ENCODE data around the gene ACOX1.
A peak's percentile ranks its signal among the peaks of the same experiment; 100 is the strongest.
"Not testable (repeated sequence)": the region's sequence is repeated elsewhere in the genome, so short reads cannot be mapped to it uniquely, and the experiment has no call there.

The ACOX1 gene

DNA sequence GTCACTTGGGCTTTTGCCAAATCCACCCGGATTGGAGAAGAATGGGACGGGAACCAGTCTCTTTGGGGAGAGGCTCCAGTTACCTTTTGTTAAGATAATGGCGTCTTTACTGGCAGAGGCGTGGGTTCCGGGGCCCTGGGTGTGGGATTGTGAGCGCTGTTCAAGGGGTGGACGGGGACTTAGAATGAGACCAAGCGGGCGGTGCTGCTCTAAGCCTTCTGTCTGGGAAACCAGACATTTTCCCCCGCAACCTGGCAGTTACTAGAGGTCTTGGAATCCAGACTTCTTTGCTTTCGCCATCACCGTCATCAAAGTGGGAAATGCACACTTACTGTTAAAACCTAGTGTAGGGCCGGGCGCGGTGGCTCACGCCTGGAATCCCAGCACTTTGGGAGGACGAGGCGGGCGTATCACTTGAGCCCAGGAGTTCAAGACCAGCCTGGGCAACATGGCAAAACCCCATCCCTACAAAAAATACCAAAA, 780 bp upstream of the ACOX1 start:
- Mint-ChIP-seq H3K36me3 (ENCODE audit: low read depth) (peaks cover 6% of the 10 kb centered on the region), H3K4me3 (peak overlapping the region; percentile 99), H3K27me3 (no peaks in the 10 kb centered on the region), H3K4me1 (peaks cover 51% of the 10 kb centered on the region), H3K27ac (peak overlapping the region; percentile 100), H3K9me3 (no peaks in the 10 kb centered on the region)
- DNase-seq (no peak), ATAC-seq (peak; percentile 15)

DNA sequence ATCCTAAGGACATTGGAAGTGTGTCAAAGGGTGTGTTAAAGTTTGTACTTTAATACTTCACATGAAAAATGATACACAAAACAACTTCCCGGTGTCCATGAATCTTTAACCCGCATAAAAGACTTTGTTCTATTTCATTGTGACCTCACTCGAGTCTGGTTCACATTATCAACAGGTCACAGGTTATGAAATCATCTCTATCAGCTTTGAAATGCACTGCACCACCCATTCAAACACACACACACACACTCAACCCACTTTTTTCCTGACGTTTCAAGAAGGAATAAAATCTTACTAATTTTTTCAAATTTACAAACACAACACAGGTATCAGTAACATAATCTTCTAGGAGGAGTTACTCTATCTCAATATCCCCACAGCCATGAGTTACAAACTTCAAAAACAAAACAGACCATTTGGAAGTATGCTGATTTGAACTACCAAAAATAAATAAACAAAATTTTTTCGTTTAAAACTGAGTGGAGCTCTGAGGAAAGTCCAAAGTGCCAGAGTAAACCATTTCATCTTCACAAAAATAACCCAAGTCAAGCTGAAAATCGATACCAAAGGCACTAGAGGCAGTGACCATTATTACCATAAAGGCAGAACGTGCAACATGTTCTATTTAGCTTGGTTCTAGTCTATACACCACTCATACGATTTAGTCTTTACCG, 2.7 kb downstream of the ACOX1 start:
- DNase-seq, result no peak
- no peaks in the 10 kb centered on the region for H3K27me3 Mint-ChIP-seq
- H3K4me1 Mint-ChIP-seq, result peaks cover 43% of the 10 kb centered on the region
- peak overlapping the region; percentile 5 for H3K27ac Mint-ChIP-seq
- no peaks in the 10 kb centered on the region for H3K9me3 Mint-ChIP-seq
- peaks cover 5% of the 10 kb centered on the region for H3K36me3 Mint-ChIP-seq (ENCODE audit: low read depth)
- no peak for ATAC-seq
- H3K4me3 Mint-ChIP-seq, result peak overlapping the region; percentile 16

GRCh38 chr17:75975757-75976174, 3.2 kb downstream of the ACOX1 start:
- peaks cover 7% of the 10 kb centered on the region for H3K36me3 Mint-ChIP-seq (ENCODE audit: low read depth)
- H3K9me3 Mint-ChIP-seq, result no peaks in the 10 kb centered on the region
- H3K4me3 Mint-ChIP-seq, result no peak overlapping the region
- ATAC-seq (no peak), DNase-seq (no peak)
- H3K27me3 Mint-ChIP-seq, result no peaks in the 10 kb centered on the region
- peaks cover 38% of the 10 kb centered on the region for H3K4me1 Mint-ChIP-seq
- peak overlapping the region; percentile 5 for H3K27ac Mint-ChIP-seq

DNA sequence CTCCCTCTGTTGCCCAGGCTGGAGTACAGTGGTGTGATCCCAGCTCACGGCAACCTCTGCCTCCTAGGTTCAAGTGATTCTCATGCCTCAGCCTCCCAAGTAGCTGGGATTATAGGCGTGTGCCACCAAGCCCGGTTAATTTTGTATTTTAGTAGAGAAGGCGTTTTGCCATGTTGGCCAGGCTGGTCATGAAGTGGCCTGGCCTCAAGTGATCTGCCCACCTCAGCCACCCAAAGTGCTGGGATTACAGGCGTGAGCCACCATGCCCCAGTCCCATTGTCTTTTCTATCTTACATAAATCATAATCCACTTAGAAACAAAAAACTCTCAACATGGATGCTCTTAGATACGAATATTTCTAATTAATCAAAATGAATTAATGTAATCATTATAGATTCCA, 3.8 kb downstream of the ACOX1 start:
- not testable (repeated sequence) for H3K4me3 Mint-ChIP-seq, H3K27ac Mint-ChIP-seq

DNA sequence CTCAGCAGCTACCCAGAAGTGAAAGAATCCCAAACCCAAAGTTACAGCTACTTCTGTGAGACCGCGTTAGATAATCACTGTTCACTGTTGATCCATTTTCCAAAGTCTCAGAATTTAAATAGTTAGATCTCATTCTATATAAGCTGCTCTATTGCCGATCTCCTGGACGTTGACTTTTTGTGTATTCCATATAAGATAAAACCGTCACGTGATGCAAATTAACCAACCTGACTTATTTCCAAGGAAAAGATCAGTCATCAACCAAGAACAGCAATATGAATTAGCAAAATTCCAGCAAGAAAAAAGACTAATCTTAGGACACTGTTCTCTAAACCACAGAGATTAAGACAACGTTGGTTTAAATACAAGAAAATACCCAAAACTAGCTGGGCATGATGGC, 8.3 kb downstream of the ACOX1 start:
- no peak for ATAC-seq
- peaks cover 5% of the 10 kb centered on the region for H3K36me3 Mint-ChIP-seq (ENCODE audit: low read depth)

More for the DNA sequence above, 3.8 kb downstream of the ACOX1 start:
- ATAC-seq; H3K36me3 Mint-ChIP-seq (ENCODE audit: low read depth); H3K27me3 Mint-ChIP-seq; DNase-seq; H3K9me3 Mint-ChIP-seq: not testable (repeated sequence)
- H3K4me1 Mint-ChIP-seq, result peaks cover 33% of the 10 kb centered on the region

GRCh38 chr17:75970011-75970523, 8.9 kb downstream of the ACOX1 start:
- DNase-seq, result no peak
- H3K4me1 Mint-ChIP-seq, result peaks cover 3% of the 10 kb centered on the region
- no peak overlapping the region for H3K27ac Mint-ChIP-seq
- ATAC-seq, result no peak
- no peaks in the 10 kb centered on the region for H3K9me3 Mint-ChIP-seq
- H3K36me3 Mint-ChIP-seq (ENCODE audit: low read depth), result peaks cover 5% of the 10 kb centered on the region
- H3K27me3 Mint-ChIP-seq, result no peaks in the 10 kb centered on the region
- H3K4me3 Mint-ChIP-seq, result no peak overlapping the region

More for the DNA sequence above, 8.3 kb downstream of the ACOX1 start:
- H3K4me1 Mint-ChIP-seq, result peaks cover 5% of the 10 kb centered on the region
- H3K27me3 Mint-ChIP-seq, result no peaks in the 10 kb centered on the region
- no peaks in the 10 kb centered on the region for H3K9me3 Mint-ChIP-seq
- H3K27ac Mint-ChIP-seq, result no peak overlapping the region
- no peak for DNase-seq
- H3K4me3 Mint-ChIP-seq, result no peak overlapping the region

- H3K9me3 Mint-ChIP-seq, H3K4me1 Mint-ChIP-seq, H3K27ac Mint-ChIP-seq: not testable (repeated sequence)
Observed at GRCh38 chr17:75969044-75969443, 9.9 kb downstream of the ACOX1 start.

DNA sequence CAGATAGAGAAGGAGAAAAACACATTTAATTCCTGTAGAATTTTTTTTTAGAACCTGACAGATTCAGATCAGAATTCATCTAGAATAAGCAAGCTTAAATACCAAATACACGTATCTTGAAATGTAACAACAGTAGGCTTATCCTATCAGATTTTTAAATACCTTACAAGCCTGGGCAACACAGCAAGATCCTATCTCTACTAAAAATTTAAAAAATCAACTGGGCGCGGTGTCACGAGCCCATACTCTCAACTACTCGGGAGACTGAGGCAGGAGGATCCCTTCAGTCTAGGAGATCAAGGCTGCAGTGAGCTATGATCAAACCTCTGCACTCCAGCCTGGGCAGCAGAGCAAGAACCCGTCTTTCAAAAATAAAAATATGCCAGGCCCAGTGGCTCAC, 13.5 kb downstream of the ACOX1 start:
- no peak overlapping the region for H3K4me3 Mint-ChIP-seq
- no peaks in the 10 kb centered on the region for H3K27me3 Mint-ChIP-seq
- peaks cover 10% of the 10 kb centered on the region for H3K4me1 Mint-ChIP-seq
- H3K9me3 Mint-ChIP-seq, result no peaks in the 10 kb centered on the region
- ATAC-seq (no peak), DNase-seq (no peak)
- H3K27ac Mint-ChIP-seq, result no peak overlapping the region
- no peaks in the 10 kb centered on the region for H3K36me3 Mint-ChIP-seq (ENCODE audit: low read depth)

More at GRCh38 chr17:75969044-75969443, 9.9 kb downstream of the ACOX1 start:
- not testable (repeated sequence) for H3K27me3 Mint-ChIP-seq; H3K4me3 Mint-ChIP-seq; ATAC-seq; H3K36me3 Mint-ChIP-seq (ENCODE audit: low read depth); DNase-seq

GRCh38 chr17:75959839-75960511, 19.0 kb downstream of the ACOX1 start:
- peaks cover 8% of the 10 kb centered on the region for H3K4me1 Mint-ChIP-seq
- DNase-seq (no peak), ATAC-seq (no peak)
- H3K27ac Mint-ChIP-seq, result no peak overlapping the region
- H3K36me3 Mint-ChIP-seq (ENCODE audit: low read depth), result peaks cover 9% of the 10 kb centered on the region
- H3K27me3 Mint-ChIP-seq, result no peaks in the 10 kb centered on the region
- H3K9me3 Mint-ChIP-seq, result no peaks in the 10 kb centered on the region
- H3K4me3 Mint-ChIP-seq, result no peak overlapping the region

- no peaks in the 10 kb centered on the region for H3K27me3 Mint-ChIP-seq
- no peaks in the 10 kb centered on the region for H3K9me3 Mint-ChIP-seq
- peaks cover 9% of the 10 kb centered on the region for H3K36me3 Mint-ChIP-seq (ENCODE audit: low read depth)
- peaks cover 3% of the 10 kb centered on the region for H3K4me1 Mint-ChIP-seq
- DNase-seq, result no peak
- no peak for ATAC-seq
- H3K4me3 Mint-ChIP-seq, result no peak overlapping the region
- H3K27ac Mint-ChIP-seq, result no peak overlapping the region
Observed at GRCh38 chr17:75959051-75959838, 19.7 kb downstream of the ACOX1 start.

- ATAC-seq, result no peak
- DNase-seq, result no peak
- Mint-ChIP-seq H3K27ac (no peak overlapping the region), H3K36me3 (ENCODE audit: low read depth) (peaks cover 21% of the 10 kb centered on the region), H3K4me1 (no peaks in the 10 kb centered on the region), H3K27me3 (no peaks in the 10 kb centered on the region), H3K4me3 (no peak overlapping the region), H3K9me3 (no peaks in the 10 kb centered on the region)
Observed at GRCh38 chr17:75950855-75951554, 28.0 kb downstream of the ACOX1 start.

- H3K36me3 Mint-ChIP-seq (ENCODE audit: low read depth), result peaks cover 21% of the 10 kb centered on the region
- DNase-seq (no peak), ATAC-seq (no peak)
- H3K9me3 Mint-ChIP-seq, result no peaks in the 10 kb centered on the region
- no peaks in the 10 kb centered on the region for H3K27me3 Mint-ChIP-seq
- H3K27ac Mint-ChIP-seq, result no peak overlapping the region
- H3K4me1 Mint-ChIP-seq, result no peaks in the 10 kb centered on the region
- no peak overlapping the region for H3K4me3 Mint-ChIP-seq
Observed at GRCh38 chr17:75950421-75950820, 28.5 kb downstream of the ACOX1 start.

GRCh38 chr17:75945211-75945610, 33.8 kb downstream of the ACOX1 start:
- H3K27ac Mint-ChIP-seq, result no peak overlapping the region
- H3K4me3 Mint-ChIP-seq, result no peak overlapping the region
- no peaks in the 10 kb centered on the region for H3K9me3 Mint-ChIP-seq
- H3K4me1 Mint-ChIP-seq, result peaks cover 12% of the 10 kb centered on the region
- no peak for DNase-seq
- H3K36me3 Mint-ChIP-seq (ENCODE audit: low read depth), result peaks cover 5% of the 10 kb centered on the region
- H3K27me3 Mint-ChIP-seq, result no peaks in the 10 kb centered on the region
- no peak for ATAC-seq

- ATAC-seq (no peak), DNase-seq (no peak)
- H3K4me1 Mint-ChIP-seq, result peaks cover 17% of the 10 kb centered on the region
- no peak overlapping the region for H3K4me3 Mint-ChIP-seq
- no peaks in the 10 kb centered on the region for H3K27me3 Mint-ChIP-seq
- no peaks in the 10 kb centered on the region for H3K9me3 Mint-ChIP-seq
- H3K36me3 Mint-ChIP-seq (ENCODE audit: low read depth), result no peaks in the 10 kb centered on the region
- no peak overlapping the region for H3K27ac Mint-ChIP-seq
Observed at GRCh38 chr17:75943491-75943890, 35.5 kb downstream of the ACOX1 start.

Measured in activated naive CD8-positive, alpha-beta T cell treated with anti-CD3 and anti-CD28 coated beads, Interleukin-2, amount 50 U/mL, for 24 hours (primary cell).